Panc1 (cell line): ENCODE results near the gene INPP4A.

Experiments
- CTCF ChIP-seq: fragments of 450-650 bp; IDR thresholded peaks from 2 replicates; pipeline ENCODE4 v1.5.1; 2017; ENCODE audit warnings: mild to moderate bottlenecking
- POLR2AphosphoS5 ChIP-seq: IDR thresholded peaks from 2 replicates; pipeline ENCODE4 v1.6.1; 2012; ENCODE audit warnings: mild to moderate bottlenecking, low read depth, low read length, moderate library complexity
- REST ChIP-seq, 2 experiments: IDR thresholded peaks; 2 replicates each; pipeline ENCODE4 v1.6.1; 2011 to 2012; ENCODE audit warnings: low read depth in 2 of 2, control low read depth in 1 of 2, low read length in 1 of 2, mild to moderate bottlenecking in 1 of 2, moderate library complexity in 1 of 2; ENCODE audit not compliant: insufficient read depth in 1 of 2
- SIN3A ChIP-seq: IDR thresholded peaks from 2 replicates; pipeline ENCODE4 v1.6.1; 2012; ENCODE audit warnings: low read depth, mild to moderate bottlenecking, low read length, moderate library complexity, borderline replicate concordance; ENCODE audit not compliant: insufficient read depth

- TF ChIP-seq CTCF (no peak), REST (IDR thresholded peaks at IDR 0.05; ENCODE audit: insufficient read depth in 1 of 2, low read depth in 2 of 2, low read length in 1 of 2) (no peak), POLR2AphosphoS5 (no peak), SIN3A (no peak)
These were observed 92.9 kb downstream of the INPP4A start for GRCh38 chr2:98537390-98538126.
